ENCODE data around the gene CD207.

DNA sequence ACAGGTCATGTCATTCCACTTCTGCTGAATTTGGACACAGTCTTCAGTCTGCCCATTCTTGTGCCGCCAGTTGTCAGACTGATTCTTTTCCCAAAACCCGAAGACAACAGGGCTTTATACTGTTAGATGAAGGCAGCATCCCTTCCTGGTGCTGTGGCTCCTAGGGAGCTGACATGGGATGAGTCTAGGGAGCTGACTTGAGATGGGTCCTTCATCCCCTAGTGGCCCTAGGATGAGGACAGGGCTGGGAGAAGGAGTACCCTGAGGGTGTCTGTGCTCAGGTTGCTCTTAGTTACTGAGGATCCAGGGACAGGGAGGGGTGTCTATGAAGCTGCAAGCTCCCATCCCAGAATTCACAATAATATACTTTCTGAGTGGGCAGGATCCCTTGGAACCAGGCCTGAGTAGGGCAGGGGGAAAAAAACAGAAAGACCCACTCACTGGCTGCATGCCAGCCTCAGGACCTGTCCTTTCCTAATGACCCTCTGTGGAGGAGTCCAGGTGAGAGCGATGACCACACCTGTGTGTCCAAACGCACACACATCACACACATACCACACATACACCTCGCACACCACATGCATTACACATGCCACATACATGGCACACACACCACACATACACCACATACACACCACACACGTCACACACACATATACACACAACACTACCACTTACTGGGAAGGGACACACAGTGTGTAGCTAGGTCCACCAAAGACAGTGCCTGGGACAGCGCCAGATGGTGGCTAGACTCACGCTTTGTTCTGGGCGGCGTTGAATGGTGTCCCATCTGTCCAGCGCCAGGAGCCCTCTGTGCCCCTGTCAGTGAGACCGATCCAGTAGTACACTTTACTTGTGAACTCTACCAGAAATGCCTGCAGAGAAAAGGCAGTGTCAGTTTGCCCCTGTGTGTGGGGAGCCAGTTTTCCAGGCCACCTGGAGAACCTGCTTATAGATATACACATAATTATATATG is 26.3 kb downstream of the CD207 start:
- TF ChIP-seq, protein P1, sequence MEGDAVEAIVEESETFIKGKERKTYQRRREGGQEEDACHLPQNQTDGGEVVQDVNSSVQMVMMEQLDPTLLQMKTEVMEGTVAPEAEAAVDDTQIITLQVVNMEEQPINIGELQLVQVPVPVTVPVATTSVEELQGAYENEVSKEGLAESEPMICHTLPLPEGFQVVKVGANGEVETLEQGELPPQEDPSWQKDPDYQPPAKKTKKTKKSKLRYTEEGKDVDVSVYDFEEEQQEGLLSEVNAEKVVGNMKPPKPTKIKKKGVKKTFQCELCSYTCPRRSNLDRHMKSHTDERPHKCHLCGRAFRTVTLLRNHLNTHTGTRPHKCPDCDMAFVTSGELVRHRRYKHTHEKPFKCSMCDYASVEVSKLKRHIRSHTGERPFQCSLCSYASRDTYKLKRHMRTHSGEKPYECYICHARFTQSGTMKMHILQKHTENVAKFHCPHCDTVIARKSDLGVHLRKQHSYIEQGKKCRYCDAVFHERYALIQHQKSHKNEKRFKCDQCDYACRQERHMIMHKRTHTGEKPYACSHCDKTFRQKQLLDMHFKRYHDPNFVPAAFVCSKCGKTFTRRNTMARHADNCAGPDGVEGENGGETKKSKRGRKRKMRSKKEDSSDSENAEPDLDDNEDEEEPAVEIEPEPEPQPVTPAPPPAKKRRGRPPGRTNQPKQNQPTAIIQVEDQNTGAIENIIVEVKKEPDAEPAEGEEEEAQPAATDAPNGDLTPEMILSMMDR (conservative IDR thresholded peaks at IDR 0.05; ENCODE audit: low read depth in 2 of 2), result no peak
- TF ChIP-seq, protein P2, sequence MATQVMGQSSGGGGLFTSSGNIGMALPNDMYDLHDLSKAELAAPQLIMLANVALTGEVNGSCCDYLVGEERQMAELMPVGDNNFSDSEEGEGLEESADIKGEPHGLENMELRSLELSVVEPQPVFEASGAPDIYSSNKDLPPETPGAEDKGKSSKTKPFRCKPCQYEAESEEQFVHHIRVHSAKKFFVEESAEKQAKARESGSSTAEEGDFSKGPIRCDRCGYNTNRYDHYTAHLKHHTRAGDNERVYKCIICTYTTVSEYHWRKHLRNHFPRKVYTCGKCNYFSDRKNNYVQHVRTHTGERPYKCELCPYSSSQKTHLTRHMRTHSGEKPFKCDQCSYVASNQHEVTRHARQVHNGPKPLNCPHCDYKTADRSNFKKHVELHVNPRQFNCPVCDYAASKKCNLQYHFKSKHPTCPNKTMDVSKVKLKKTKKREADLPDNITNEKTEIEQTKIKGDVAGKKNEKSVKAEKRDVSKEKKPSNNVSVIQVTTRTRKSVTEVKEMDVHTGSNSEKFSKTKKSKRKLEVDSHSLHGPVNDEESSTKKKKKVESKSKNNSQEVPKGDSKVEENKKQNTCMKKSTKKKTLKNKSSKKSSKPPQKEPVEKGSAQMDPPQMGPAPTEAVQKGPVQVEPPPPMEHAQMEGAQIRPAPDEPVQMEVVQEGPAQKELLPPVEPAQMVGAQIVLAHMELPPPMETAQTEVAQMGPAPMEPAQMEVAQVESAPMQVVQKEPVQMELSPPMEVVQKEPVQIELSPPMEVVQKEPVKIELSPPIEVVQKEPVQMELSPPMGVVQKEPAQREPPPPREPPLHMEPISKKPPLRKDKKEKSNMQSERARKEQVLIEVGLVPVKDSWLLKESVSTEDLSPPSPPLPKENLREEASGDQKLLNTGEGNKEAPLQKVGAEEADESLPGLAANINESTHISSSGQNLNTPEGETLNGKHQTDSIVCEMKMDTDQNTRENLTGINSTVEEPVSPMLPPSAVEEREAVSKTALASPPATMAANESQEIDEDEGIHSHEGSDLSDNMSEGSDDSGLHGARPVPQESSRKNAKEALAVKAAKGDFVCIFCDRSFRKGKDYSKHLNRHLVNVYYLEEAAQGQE (IDR thresholded peaks at IDR 0.05; ENCODE audit: unreplicated experiment), result no peak
- TF ChIP-seq POLR2AphosphoS5 (IDR thresholded peaks at IDR 0.05; ENCODE audit: low read depth), result no peak
